Transverse colon (tissue), 4 donors: ENCODE results near the gene POC1A. TPM values are rescaled to one million over a fixed set of nuclear protein-coding genes. Genes with fewer than 3 reads are reported as not detected.

Experiments used
- DNase-seq: peaks from one replicate; pipeline ENCODE4 v3.0.0-alpha.2; 2019
- H3K27ac ChIP-seq, 4 donors: fragments of 200-600 bp; sonication (generic); 2 replicates each; pipeline ENCODE4 v1.5.1; 2016 to 2018; ENCODE audit warnings: inconsistent platforms in 4 of 4
- H3K27me3 ChIP-seq: fragments of 200-600 bp; sonication (generic); 2 replicates; pipeline ENCODE4 v1.5.1; 2017; ENCODE audit warnings: inconsistent platforms
- H3K36me3 ChIP-seq, 4 donors: fragments of 200-600 bp; sonication (generic); 2 replicates each; pipeline ENCODE4 v1.5.1; 2017 to 2019; ENCODE audit warnings: inconsistent platforms in 4 of 4
- H3K4me1 ChIP-seq, 4 donors: fragments of 200-600 bp; sonication (generic); 2 replicates each; pipeline ENCODE4 v1.5.1; 2017 to 2020; ENCODE audit warnings: inconsistent platforms in 4 of 4
- H3K4me3 ChIP-seq, 4 donors: fragments of 200-600 bp; sonication (generic); 1 replicate in 1 of 4; 2 replicates in 3 of 4; pipeline versions ENCODE4 v1.5.1 to v1.6.1; 2017 to 2019; ENCODE audit warnings: inconsistent platforms in 4 of 4
- H3K9me3 ChIP-seq, 2 donors: fragments of 200-600 bp; sonication (generic); 2 replicates each; pipeline ENCODE4 v1.5.1; 2017 to 2019; ENCODE audit warnings: inconsistent platforms in 2 of 2
- EP300 ChIP-seq: sonication (generic); formaldehyde crosslinking; IDR thresholded peaks from one replicate; pipeline ENCODE4 v1.6.1; 2017; ENCODE audit warnings: antibody characterized with exemption, low read depth
- POLR2A ChIP-seq: fragments of 450-650 bp; IDR thresholded peaks from one replicate; pipeline ENCODE4 v1.6.1; 2016; ENCODE audit warnings: antibody characterized with exemption, mild to moderate bottlenecking, moderate library complexity
- POLR2AphosphoS5 ChIP-seq, 3 donors: sonication (generic); formaldehyde crosslinking; IDR thresholded peaks; one replicate each; pipeline ENCODE4 v1.6.1; 2016; ENCODE audit warnings: antibody characterized with exemption in 3 of 3
- WGBS, 2 donors: methylation state at CpG; one replicate each; pipeline ENCODE4 v1.1.5; 2018; ENCODE audit warnings: low coverage in 1 of 2; 5-methylcytosine and 5-hydroxymethylcytosine counted together
- in situ Hi-C, 4 donors: fragments of 200-750 bp; cut with MboI; loops; one replicate each; pipeline versions ENCODE4 v1.15.0 to v1.15.1; 2017; ENCODE audit warnings: low sequenced_read_pairs in 3 of 4, low pct_ligation_motif_present in 1 of 4, low pct_unique_long_range_greater_than_20kb in 1 of 4
- intact Hi-C: fragments of 100-400 bp; cut with DNase I; formaldehyde crosslinking; loops from one replicate; pipeline ENCODE4 v1.15.1; 2023; ENCODE audit warnings: low total_unique reads
- total RNA-seq, 4 donors: library from RNA; depleted of rRNA; stranded (reverse); fragments of >200 nt; gene quantifications; one replicate each; pipeline ENCODE4 v1.1.0, GENCODE V29; 2016
- TF ChIP-seq, protein P1 (sequence below), 5 experiments: fragments of 200-600 bp in 3 of 5; fragments of 450-650 bp in 2 of 5; sonication (generic) in 3 of 5; IDR thresholded peaks; 1 replicate in 2 of 5; 2 replicates in 3 of 5; pipeline ENCODE4 v1.5.1; 2016 to 2017; ENCODE audit warnings: antibody characterized with exemption in 5 of 5, inconsistent platforms in 3 of 5, mild to moderate bottlenecking in 2 of 5, moderate library complexity in 1 of 5

Gene POC1A
- total RNA-seq, 4 donors from 2014 or later, result 0.80 to 3.1 (median 2.2) TPM; not detected in 1

DNA sequence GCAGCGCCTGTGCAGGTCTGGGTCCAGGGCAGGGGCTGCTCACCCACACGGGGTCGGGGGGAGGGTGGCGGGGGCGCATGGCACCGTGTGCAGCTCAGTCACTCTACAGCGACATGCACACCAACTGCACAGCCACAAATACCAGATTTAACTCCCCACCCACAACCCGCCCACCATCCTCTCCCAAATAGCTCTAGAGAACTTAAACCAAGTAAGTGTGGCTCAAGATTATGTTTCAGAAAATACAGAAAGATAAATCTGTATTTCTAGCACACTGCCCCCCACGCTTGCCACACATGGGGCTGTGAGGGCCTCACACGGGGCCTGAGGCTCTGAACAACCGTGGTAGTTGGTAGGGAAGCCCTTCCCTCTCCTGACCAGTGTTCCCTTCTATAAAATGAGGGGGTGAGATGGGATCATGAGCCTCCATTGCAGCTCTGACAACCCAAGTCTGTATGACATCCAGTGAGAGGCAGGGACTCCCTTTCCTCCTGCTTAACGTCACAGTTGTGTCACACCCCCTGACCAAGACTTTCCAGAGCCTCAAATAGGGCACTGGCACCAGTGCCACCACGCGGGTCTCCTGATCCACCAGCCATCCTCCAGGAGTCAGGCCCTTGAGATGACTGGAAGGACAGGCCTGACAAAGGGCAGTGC is 23.1 kb downstream of the POC1A start:
- in situ Hi-C loops (no loop called here), intact Hi-C loops (no loop called here)
- Histone ChIP-seq H3K4me1 (no peaks in the 10 kb centered on the region), H3K9me3 (no peaks in the 10 kb centered on the region), H3K27me3 (no peaks in the 10 kb centered on the region), H3K27ac (no peak overlapping the region), H3K4me3 (no peak overlapping the region), H3K36me3 (no peaks in the 10 kb centered on the region)
- TF ChIP-seq, protein P1, sequence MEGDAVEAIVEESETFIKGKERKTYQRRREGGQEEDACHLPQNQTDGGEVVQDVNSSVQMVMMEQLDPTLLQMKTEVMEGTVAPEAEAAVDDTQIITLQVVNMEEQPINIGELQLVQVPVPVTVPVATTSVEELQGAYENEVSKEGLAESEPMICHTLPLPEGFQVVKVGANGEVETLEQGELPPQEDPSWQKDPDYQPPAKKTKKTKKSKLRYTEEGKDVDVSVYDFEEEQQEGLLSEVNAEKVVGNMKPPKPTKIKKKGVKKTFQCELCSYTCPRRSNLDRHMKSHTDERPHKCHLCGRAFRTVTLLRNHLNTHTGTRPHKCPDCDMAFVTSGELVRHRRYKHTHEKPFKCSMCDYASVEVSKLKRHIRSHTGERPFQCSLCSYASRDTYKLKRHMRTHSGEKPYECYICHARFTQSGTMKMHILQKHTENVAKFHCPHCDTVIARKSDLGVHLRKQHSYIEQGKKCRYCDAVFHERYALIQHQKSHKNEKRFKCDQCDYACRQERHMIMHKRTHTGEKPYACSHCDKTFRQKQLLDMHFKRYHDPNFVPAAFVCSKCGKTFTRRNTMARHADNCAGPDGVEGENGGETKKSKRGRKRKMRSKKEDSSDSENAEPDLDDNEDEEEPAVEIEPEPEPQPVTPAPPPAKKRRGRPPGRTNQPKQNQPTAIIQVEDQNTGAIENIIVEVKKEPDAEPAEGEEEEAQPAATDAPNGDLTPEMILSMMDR (IDR thresholded peaks at IDR 0.05), result no peak
- no peak for TF ChIP-seq POLR2AphosphoS5 (IDR thresholded peaks at IDR 0.05)
- TF ChIP-seq POLR2A, result no peak
- TF ChIP-seq EP300, result no peak
- DNase-seq, result no peak
- WGBS, 2 donors, result 88% methylated on average over 14 of the region's 14 CpGs; no CpG with 5 or more reads in 1 of the 2 donors

DNA sequence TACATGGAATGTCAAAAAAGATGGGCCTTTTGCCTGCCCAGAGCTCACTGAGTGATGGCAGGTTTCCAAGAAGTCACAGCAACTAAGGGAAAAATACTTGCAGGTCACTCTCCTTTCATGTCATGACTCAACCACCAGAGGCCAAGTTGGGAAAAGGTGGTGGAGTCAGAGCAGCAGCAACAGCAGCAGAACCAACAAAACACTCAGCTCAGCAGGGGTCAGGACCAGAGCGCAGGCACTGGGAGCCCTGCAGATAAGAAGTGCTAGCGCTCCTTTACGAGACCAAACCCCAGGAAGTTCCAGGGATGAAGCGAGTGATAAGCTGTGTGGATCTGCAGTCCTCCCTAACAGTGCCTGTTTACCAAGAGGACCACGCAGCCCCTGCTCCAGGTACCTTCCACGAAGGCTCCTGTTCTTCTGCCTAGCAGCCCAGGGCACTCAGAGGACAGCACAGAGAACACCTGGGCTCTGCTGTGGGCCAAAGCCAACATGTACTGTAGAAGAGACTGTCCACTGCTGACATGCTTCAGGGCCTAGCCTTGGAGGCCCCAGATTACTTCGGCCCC is 26.0 kb downstream of the POC1A start:
- no peaks in the 10 kb centered on the region for H3K36me3 ChIP-seq
- in situ Hi-C loops (loop anchor here in 1 of 4 donors (5.0 kb wide), 1 partner anchor 126 kb away; no protein-coding TSS in a partner anchor), intact Hi-C loops (no loop called here)
- no peak overlapping the region for H3K4me3 ChIP-seq
- no peaks in the 10 kb centered on the region for H3K9me3 ChIP-seq
- 83 to 86% methylated on average over 1 to 7 of the region's 7 CpGs for WGBS, 2 donors
- no peaks in the 10 kb centered on the region for H3K27me3 ChIP-seq
- DNase-seq, result no peak
- H3K4me1 ChIP-seq, result no peaks in the 10 kb centered on the region
- TF ChIP-seq POLR2AphosphoS5 (IDR thresholded peaks at IDR 0.05) (no peak), EP300 (no peak), POLR2A (no peak)
- TF ChIP-seq, protein P1 (IDR thresholded peaks at IDR 0.05), result no peak
- no peak overlapping the region for H3K27ac ChIP-seq

DNA sequence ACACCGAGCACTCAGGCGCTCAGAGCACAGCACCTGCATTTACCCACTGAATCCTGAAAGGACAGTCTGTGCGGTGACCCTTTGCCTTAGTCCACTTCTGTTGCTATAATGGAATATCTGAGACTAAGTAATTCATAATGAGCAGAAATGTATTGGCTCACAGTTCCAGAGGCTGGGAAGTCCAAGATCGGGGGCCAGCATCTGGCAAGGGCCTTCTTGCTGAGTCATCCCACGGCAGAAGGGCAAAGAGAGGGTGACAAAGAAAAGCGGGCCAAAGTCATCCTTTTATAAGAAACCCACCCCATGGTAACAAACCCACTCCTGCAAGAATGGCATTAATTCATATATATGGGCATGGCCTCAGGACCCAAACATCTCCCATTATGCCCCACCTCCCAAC is 27.7 kb downstream of the POC1A start:
- no peaks in the 10 kb centered on the region for H3K36me3 ChIP-seq
- TF ChIP-seq EP300, result no peak
- TF ChIP-seq, protein P1 (IDR thresholded peaks at IDR 0.05), result no peak
- TF ChIP-seq POLR2A, result no peak
- TF ChIP-seq POLR2AphosphoS5 (IDR thresholded peaks at IDR 0.05), result no peak
- peaks cover 0 to 3% (median 0%) of the 10 kb centered on the region in 4 donors for H3K4me1 ChIP-seq
- H3K9me3 ChIP-seq, result no peaks in the 10 kb centered on the region
- intact Hi-C loops (no loop called here), in situ Hi-C loops (loop anchor here in 1 of 4 donors (5.0 kb wide), 1 partner anchor 124 kb away; no protein-coding TSS in a partner anchor)
- DNase-seq, result no peak
- no peaks in the 10 kb centered on the region for H3K27me3 ChIP-seq
- H3K4me3 ChIP-seq, result no peak overlapping the region
- no peak overlapping the region for H3K27ac ChIP-seq
- WGBS, 2 donors, result 95% methylated on average over 6 of the region's 6 CpGs; no CpG with 5 or more reads in 1 of the 2 donors

DNA sequence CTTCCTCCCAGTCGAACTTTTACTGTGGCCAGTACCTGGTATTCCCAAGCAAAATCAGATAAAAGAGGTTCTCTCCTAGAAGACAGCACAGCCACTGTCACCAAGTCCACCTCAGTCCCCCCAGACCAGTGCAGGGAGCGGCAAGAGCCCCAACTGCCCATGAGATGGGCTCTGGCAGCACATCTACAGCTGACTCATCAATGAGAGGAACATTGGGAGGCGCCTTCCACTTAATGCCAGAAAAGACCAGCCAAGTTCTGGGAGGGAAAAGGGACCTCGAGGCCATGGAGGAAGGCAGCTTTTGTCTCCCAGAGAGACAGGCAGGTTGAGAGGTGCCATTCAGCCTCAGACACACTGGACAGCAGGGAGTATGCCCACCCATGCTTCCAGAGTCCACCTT is 28.2 kb downstream of the POC1A start:
- in situ Hi-C loops, result loop anchor here in 1 of 4 donors (5.0 kb wide), 1 partner anchor 124 kb away; no protein-coding TSS in a partner anchor
- Histone ChIP-seq H3K27me3 (no peaks in the 10 kb centered on the region), H3K4me3 (no peak overlapping the region), H3K4me1 (peaks cover 0 to 4% (median 1%) of the 10 kb centered on the region in 4 donors), H3K9me3 (no peaks in the 10 kb centered on the region), H3K27ac (no peak overlapping the region), H3K36me3 (no peaks in the 10 kb centered on the region)
- DNase-seq, result no peak
- TF ChIP-seq, protein P1 (IDR thresholded peaks at IDR 0.05), result no peak
- no peak for TF ChIP-seq EP300
- no peak for TF ChIP-seq POLR2A
- no peak for TF ChIP-seq POLR2AphosphoS5 (IDR thresholded peaks at IDR 0.05)
- intact Hi-C loops, result no loop called here
- 88% methylated on average over 4 of the region's 4 CpGs; no CpG with 5 or more reads in 1 of the 2 donors for WGBS, 2 donors
